ENCODE measurements around the gene FNDC7. TPM values are rescaled to one million over a fixed set of nuclear protein-coding genes. Genes with fewer than 3 reads are reported as not detected.
"Not testable (repeated sequence)": the region's sequence is repeated elsewhere in the genome, so short reads cannot be mapped to it uniquely, and the experiment has no call there.

FNDC7 gene
- total and polyA plus RNA-seq, 8 donors: not detected

- H3K4me3 ChIP-seq: no peak overlapping the region
- H3K4me1 ChIP-seq: no peaks in the 10 kb centered on the region
- intact Hi-C loops (cut with DNase I; ENCODE audit: low total_unique reads): no loop called here
- WGBS, 5 donors: 85 to 92% (median 88%) methylated on average over 3 of the region's 3 CpGs
- H3K27ac ChIP-seq: no peak overlapping the region
- H3K36me3 ChIP-seq: peaks cover 16 to 80% (median 77%) of the 10 kb centered on the region in 4 donors
- no peaks in the 10 kb centered on the region for H3K9me3 ChIP-seq
- TF ChIP-seq POLR2A (IDR thresholded peaks at IDR 0.05): no peak
- TF ChIP-seq, protein P1, sequence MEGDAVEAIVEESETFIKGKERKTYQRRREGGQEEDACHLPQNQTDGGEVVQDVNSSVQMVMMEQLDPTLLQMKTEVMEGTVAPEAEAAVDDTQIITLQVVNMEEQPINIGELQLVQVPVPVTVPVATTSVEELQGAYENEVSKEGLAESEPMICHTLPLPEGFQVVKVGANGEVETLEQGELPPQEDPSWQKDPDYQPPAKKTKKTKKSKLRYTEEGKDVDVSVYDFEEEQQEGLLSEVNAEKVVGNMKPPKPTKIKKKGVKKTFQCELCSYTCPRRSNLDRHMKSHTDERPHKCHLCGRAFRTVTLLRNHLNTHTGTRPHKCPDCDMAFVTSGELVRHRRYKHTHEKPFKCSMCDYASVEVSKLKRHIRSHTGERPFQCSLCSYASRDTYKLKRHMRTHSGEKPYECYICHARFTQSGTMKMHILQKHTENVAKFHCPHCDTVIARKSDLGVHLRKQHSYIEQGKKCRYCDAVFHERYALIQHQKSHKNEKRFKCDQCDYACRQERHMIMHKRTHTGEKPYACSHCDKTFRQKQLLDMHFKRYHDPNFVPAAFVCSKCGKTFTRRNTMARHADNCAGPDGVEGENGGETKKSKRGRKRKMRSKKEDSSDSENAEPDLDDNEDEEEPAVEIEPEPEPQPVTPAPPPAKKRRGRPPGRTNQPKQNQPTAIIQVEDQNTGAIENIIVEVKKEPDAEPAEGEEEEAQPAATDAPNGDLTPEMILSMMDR (IDR thresholded peaks at IDR 0.05): no peak
- no peak for TF ChIP-seq POLR2AphosphoS5 (IDR thresholded peaks at IDR 0.05)
- no peak for TF ChIP-seq EP300 (IDR thresholded peaks at IDR 0.05)
- DNase-seq: no peak
- H3K27me3 ChIP-seq: no peaks in the 10 kb centered on the region
These were observed 55.0 kb downstream of the FNDC7 start for GRCh38 chr1:108767708-108768107.

DNA sequence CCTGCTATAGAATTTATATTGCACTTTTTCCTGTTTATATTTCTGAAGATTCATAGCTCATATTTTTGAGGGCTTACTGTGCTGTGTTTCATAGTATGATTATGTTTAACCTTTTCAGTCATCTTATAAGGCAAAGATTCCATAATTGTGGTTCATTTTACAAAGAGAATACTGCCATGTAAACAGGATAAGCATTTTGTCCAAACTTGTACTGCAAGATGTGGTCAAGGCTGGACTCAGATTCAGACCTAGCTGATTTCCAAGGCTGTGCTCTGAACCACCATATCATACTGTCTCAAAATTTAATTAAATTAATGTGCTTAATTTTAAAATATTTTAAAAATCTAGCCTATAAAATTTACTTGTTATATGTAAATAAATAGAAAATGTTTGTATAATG is 65.1 kb downstream of the FNDC7 start:
- Histone ChIP-seq H3K4me1 (no peaks in the 10 kb centered on the region), H3K27ac (no peak overlapping the region), H3K4me3 (no peak overlapping the region), H3K27me3 (no peaks in the 10 kb centered on the region), H3K9me3 (no peaks in the 10 kb centered on the region), H3K36me3 (peaks cover 25 to 97% (median 93%) of the 10 kb centered on the region in 4 donors)
- DNase-seq: no peak
- no peak for TF ChIP-seq POLR2A (IDR thresholded peaks at IDR 0.05)
- intact Hi-C loops (cut with DNase I; ENCODE audit: low total_unique reads): no loop called here

- intact Hi-C loops (cut with DNase I; ENCODE audit: low total_unique reads): no loop called here
- Histone ChIP-seq H3K27ac (no peak overlapping the region), H3K36me3 (peaks cover 18 to 97% (median 93%) of the 10 kb centered on the region in 4 donors), H3K27me3 (no peaks in the 10 kb centered on the region), H3K4me3 (no peak overlapping the region), H3K9me3 (peaks cover 0 to 3% (median under 1%) of the 10 kb centered on the region in 4 donors), H3K4me1 (no peaks in the 10 kb centered on the region)
- TF ChIP-seq EP300 (IDR thresholded peaks at IDR 0.05): no peak
- TF ChIP-seq, protein P1 (IDR thresholded peaks at IDR 0.05): no peak
- TF ChIP-seq POLR2AphosphoS5 (IDR thresholded peaks at IDR 0.05): no peak
- TF ChIP-seq POLR2A (IDR thresholded peaks at IDR 0.05): no peak
- DNase-seq: no peak
These were observed 66.7 kb downstream of the FNDC7 start for GRCh38 chr1:108779455-108779854.

DNA sequence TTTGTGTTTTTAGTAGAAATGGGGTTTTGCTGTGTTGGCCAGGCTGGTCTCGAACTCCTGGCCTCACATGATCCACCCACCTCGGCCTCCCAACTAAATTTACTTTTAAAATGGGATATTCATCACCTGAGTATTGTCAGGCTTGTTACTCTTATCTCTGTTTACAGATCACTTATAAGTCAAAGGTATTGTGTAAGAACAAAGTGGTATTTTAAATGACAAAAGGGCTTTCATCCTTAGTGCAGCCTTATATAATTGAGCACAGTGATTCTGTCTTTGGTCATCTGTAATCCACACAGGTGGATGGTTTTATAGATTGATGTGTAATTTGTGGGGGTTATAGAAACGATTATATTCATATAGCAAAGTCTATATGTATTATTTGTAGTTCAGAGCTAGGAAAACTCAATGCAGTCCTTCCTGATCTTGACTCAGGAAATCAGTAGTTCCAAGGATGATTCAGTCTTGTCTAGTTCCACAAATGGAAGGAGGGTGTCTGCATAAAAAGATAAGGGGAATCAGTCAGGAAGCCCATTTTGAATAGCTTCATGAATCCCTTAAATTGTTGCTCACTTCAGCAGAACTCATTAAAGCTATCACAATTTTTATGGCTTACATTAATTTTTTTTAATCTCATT is 68.3 kb downstream of the FNDC7 start:
- no peaks in the 10 kb centered on the region for H3K4me1 ChIP-seq
- no peak for DNase-seq
- peaks cover 33 to 98% (median 94%) of the 10 kb centered on the region in 4 donors for H3K36me3 ChIP-seq
- H3K27ac ChIP-seq: no peak overlapping the region
- intact Hi-C loops (cut with DNase I; ENCODE audit: low total_unique reads): no loop called here
- peaks cover 10 to 19% (median 13%) of the 10 kb centered on the region in 4 donors for H3K9me3 ChIP-seq
- TF ChIP-seq, protein P1 (IDR thresholded peaks at IDR 0.05): no peak
- WGBS, 5 donors: 67 to 83% (median 71%) methylated on average over 3 of the region's 3 CpGs
- no peak overlapping the region for H3K4me3 ChIP-seq
- H3K27me3 ChIP-seq: no peaks in the 10 kb centered on the region

GRCh38 chr1:108781575-108781944 is 68.9 kb downstream of the FNDC7 start:
- DNase-seq; H3K27me3 ChIP-seq; H3K4me1 ChIP-seq; H3K4me3 ChIP-seq; intact Hi-C loops (cut with DNase I; ENCODE audit: low total_unique reads); H3K27ac ChIP-seq: not testable (repeated sequence)
- H3K36me3 ChIP-seq: peaks cover 38 to 98% (median 94%) of the 10 kb centered on the region in 4 donors
- peaks cover 10 to 21% (median 14%) of the 10 kb centered on the region in 4 donors for H3K9me3 ChIP-seq
- 94 to 100% (median 100%) methylated on average over 1 of the region's 1 CpG for WGBS, 5 donors
